Fibroblast of upper back skin (primary cell): ENCODE data around the gene SERPINE2.

Experiments used
- DNase-seq: peaks from one replicate; pipeline ENCODE4 v3.0.0-alpha.2; 2013

Gene SERPINE2

GRCh38 chr2:223971731-223972130 is 67.4 kb downstream of the SERPINE2 start:
- DNase-seq, result no peak

- peak; percentile 64 for DNase-seq
Observed at GRCh38 chr2:223970343-223971128, 68.5 kb downstream of the SERPINE2 start.

- no peak for DNase-seq
Observed at GRCh38 chr2:223969856-223970255, 69.2 kb downstream of the SERPINE2 start.

- DNase-seq, result no peak
Observed at GRCh38 chr2:223969315-223969714, 69.8 kb downstream of the SERPINE2 start.

- peak; percentile 82 for DNase-seq
Observed at GRCh38 chr2:223967981-223968380, 71.1 kb downstream of the SERPINE2 start.

GRCh38 chr2:223959688-223960087 is 79.4 kb downstream of the SERPINE2 start:
- DNase-seq, result no peak

- DNase-seq, result peak; percentile 94
Observed at GRCh38 chr2:223957092-223957851, 81.8 kb downstream of the SERPINE2 start, which contains the start of gene MRPL44. TSS of gene MRPL44 (plus strand) at chr2:223957463. CDS start at chr2:223957473, 10 bp downstream.

- no peak for DNase-seq
Observed at GRCh38 chr2:223956300-223956699, 82.8 kb downstream of the SERPINE2 start.

GRCh38 chr2:223954401-223954800 is 84.7 kb downstream of the SERPINE2 start:
- DNase-seq, result peak; percentile 88

- DNase-seq, result no peak
Observed at GRCh38 chr2:223952280-223952968, 86.7 kb downstream of the SERPINE2 start.

GRCh38 chr2:223950448-223951347 is 88.4 kb downstream of the SERPINE2 start:
- no peak for DNase-seq

GRCh38 chr2:223949241-223949840 is 89.7 kb downstream of the SERPINE2 start:
- DNase-seq, result no peak

GRCh38 chr2:223947711-223948205 is 91.3 kb downstream of the SERPINE2 start:
- no peak for DNase-seq

GRCh38 chr2:223945755-223946154 is 93.3 kb downstream of the SERPINE2 start:
- no peak for DNase-seq

- peak; percentile 88 for DNase-seq
Observed at GRCh38 chr2:223944703-223945531, 94.2 kb downstream of the SERPINE2 start, which contains the start of gene WDFY1. TSS of gene WDFY1 (minus strand) at chr2:223945335. CDS start at chr2:223945284, 51 bp downstream.

- DNase-seq, result no peak
Observed at GRCh38 chr2:223944166-223944702, 94.9 kb downstream of the SERPINE2 start.

- peak; percentile 63 for DNase-seq
Observed at GRCh38 chr2:223943561-223944008, 95.5 kb downstream of the SERPINE2 start.

GRCh38 chr2:223943135-223943534 is 96.0 kb downstream of the SERPINE2 start:
- DNase-seq, result no peak

- DNase-seq, result peak; percentile 93
Observed at GRCh38 chr2:223941579-223942277, 97.4 kb downstream of the SERPINE2 start.
